Measurements from ENCODE around the gene APOBEC3F. TPM values are rescaled to one million over a fixed set of nuclear protein-coding genes. Genes with fewer than 3 reads are reported as not detected.

The APOBEC3F gene
- total and polyA plus RNA-seq, 2 donors (not counting 1 experiment from before 2014, with no cell fraction given) = 23.3 to 76.8 TPM

- intact Hi-C loops (cut with micrococcal nuclease) = no loop called here
- Histone ChIP-seq H4K20me1 (ENCODE audit: control insufficient read depth, insufficient read depth, low read length, poor library complexity, severe bottlenecking) (peaks cover 11% of the 10 kb centered on the region), H3K4me1 (ENCODE audit: control insufficient read depth in 2 of 2, insufficient read depth in 2 of 2, low read length in 2 of 2) (peaks cover 20 to 34% of the 10 kb centered on the region in 2 donors), H3K4me2 (replicated peaks; ENCODE audit: low read depth, low read length, poor library complexity, severe bottlenecking) (no peak overlapping the region), H3K4me3 (ENCODE audit: control extremely low read depth in 1 of 5, extremely low read depth in 1 of 5, insufficient read depth in 1 of 5, low read depth in 2 of 5, low read length in 4 of 5) (no peak overlapping the region), H3K27me3 (replicated peaks in 1 of 4; ENCODE audit: control extremely low read depth in 1 of 4, control insufficient read depth in 3 of 4, insufficient read depth in 4 of 4, low read length in 3 of 4) (no peaks in the 10 kb centered on the region), H3K9me3 (ENCODE audit: control extremely low read depth in 1 of 3, control insufficient read depth in 2 of 3, insufficient read depth in 1 of 3, low read length in 2 of 3) (no peaks in the 10 kb centered on the region), H3K9ac (ENCODE audit: low read length) (no peak overlapping the region), H3K79me2 (ENCODE audit: control insufficient read depth, insufficient read depth, low read length) (peaks cover 51% of the 10 kb centered on the region), H3K36me3 (replicated peaks in 1 of 2; ENCODE audit: control extremely low read depth in 1 of 2, control insufficient read depth in 1 of 2, extremely low read depth in 1 of 2, insufficient read depth in 2 of 2, low read length in 1 of 2) (peaks cover 6 to 61% of the 10 kb centered on the region in 2 experiments), H3K27ac (ENCODE audit: low read length in 2 of 2) (no peak overlapping the region), H2AFZ (ENCODE audit: insufficient read depth, low read depth, low read length, poor library complexity, severe bottlenecking) (no peak overlapping the region)
- ChIA-PET POLR2A (interaction anchor here (0.6 to 0.7 kb wide), 3 partner anchors 8 to 68 kb away, joined by 4 to 18 read pairs (median 6); no protein-coding TSS in a partner anchor), CTCF (no interaction called here)
- DNase-seq = no peak
- WGBS (ENCODE audit: insufficient coverage) = 92% methylated on average over 10 of the region's 14 CpGs
- H3K4me3 Mint-ChIP-seq = no peak overlapping the region
- H3K4me1 Mint-ChIP-seq = peaks cover 31% of the 10 kb centered on the region
- ATAC-seq (ENCODE audit: low read depth) = no peak
- H3K9me3 Mint-ChIP-seq (ENCODE audit: insufficient read depth) = no peaks in the 10 kb centered on the region
- no peaks in the 10 kb centered on the region for H3K27me3 Mint-ChIP-seq
- TF ChIP-seq EZH2 (IDR thresholded peaks at IDR 0.05; ENCODE audit: borderline replicate concordance, insufficient read depth, low read depth, low read length, poor library complexity, severe bottlenecking) (no peak), CTCF (IDR thresholded peaks at IDR 0.05) (no peak)
- H3K27ac Mint-ChIP-seq = no peak overlapping the region
Measured at GRCh38 chr22:39083212-39084165, 42.8 kb downstream of the APOBEC3F start.

- ATAC-seq (ENCODE audit: low read depth) (no peak), DNase-seq (no peak)
- H3K9ac ChIP-seq (ENCODE audit: low read length) = no peak overlapping the region
- no peak overlapping the region for H2AFZ ChIP-seq (ENCODE audit: insufficient read depth, low read depth, low read length, poor library complexity, severe bottlenecking)
- no peak for TF ChIP-seq EZH2 (IDR thresholded peaks at IDR 0.05; ENCODE audit: borderline replicate concordance, insufficient read depth, low read depth, low read length, poor library complexity, severe bottlenecking)
- no peak overlapping the region for H3K4me3 ChIP-seq (ENCODE audit: control extremely low read depth in 1 of 5, extremely low read depth in 1 of 5, insufficient read depth in 1 of 5, low read depth in 2 of 5, low read length in 4 of 5)
- no peak overlapping the region for H3K27ac ChIP-seq (ENCODE audit: low read length in 2 of 2)
- H3K4me2 ChIP-seq (replicated peaks; ENCODE audit: low read depth, low read length, poor library complexity, severe bottlenecking) = no peak overlapping the region
- H3K4me1 ChIP-seq (ENCODE audit: control insufficient read depth in 2 of 2, insufficient read depth in 2 of 2, low read length in 2 of 2) = peaks cover 16 to 25% of the 10 kb centered on the region in 2 donors
- ChIA-PET CTCF (no interaction called here), POLR2A (interaction anchor here (0.6 to 1.5 kb wide), 3 partner anchors 12 to 71 kb away, joined by 3 to 5 read pairs (median 3); no protein-coding TSS in a partner anchor)
- WGBS (ENCODE audit: insufficient coverage) = 97% methylated on average over 8 of the region's 8 CpGs
- H3K36me3 ChIP-seq (replicated peaks in 1 of 2; ENCODE audit: control extremely low read depth in 1 of 2, control insufficient read depth in 1 of 2, extremely low read depth in 1 of 2, insufficient read depth in 2 of 2, low read length in 1 of 2) = peaks cover 6 to 55% of the 10 kb centered on the region in 2 experiments
- no peaks in the 10 kb centered on the region for H3K27me3 ChIP-seq (replicated peaks in 1 of 4; ENCODE audit: control extremely low read depth in 1 of 4, control insufficient read depth in 3 of 4, insufficient read depth in 4 of 4, low read length in 3 of 4)
- H3K79me2 ChIP-seq (ENCODE audit: control insufficient read depth, insufficient read depth, low read length) = peaks cover 40% of the 10 kb centered on the region
- peaks cover 33% of the 10 kb centered on the region for H3K4me1 Mint-ChIP-seq
- no peaks in the 10 kb centered on the region for H3K9me3 Mint-ChIP-seq (ENCODE audit: insufficient read depth)
- H3K27me3 Mint-ChIP-seq = no peaks in the 10 kb centered on the region
- intact Hi-C loops (cut with micrococcal nuclease) = no loop called here
- no peaks in the 10 kb centered on the region for H3K9me3 ChIP-seq (ENCODE audit: control extremely low read depth in 1 of 3, control insufficient read depth in 2 of 3, insufficient read depth in 1 of 3, low read length in 2 of 3)
- peaks cover 11% of the 10 kb centered on the region for H4K20me1 ChIP-seq (ENCODE audit: control insufficient read depth, insufficient read depth, low read length, poor library complexity, severe bottlenecking)
- no peak overlapping the region for H3K4me3 Mint-ChIP-seq
- no peak overlapping the region for H3K27ac Mint-ChIP-seq
Measured at GRCh38 chr22:39084666-39085065, 44.0 kb downstream of the APOBEC3F start.
